Measurements from ENCODE around the gene EPC2. TPM values are rescaled to one million over a fixed set of nuclear protein-coding genes. Genes with fewer than 3 reads are reported as not detected.

Gene EPC2
- total RNA-seq, 1 donor from 2014 or later: 39.2 TPM

DNA sequence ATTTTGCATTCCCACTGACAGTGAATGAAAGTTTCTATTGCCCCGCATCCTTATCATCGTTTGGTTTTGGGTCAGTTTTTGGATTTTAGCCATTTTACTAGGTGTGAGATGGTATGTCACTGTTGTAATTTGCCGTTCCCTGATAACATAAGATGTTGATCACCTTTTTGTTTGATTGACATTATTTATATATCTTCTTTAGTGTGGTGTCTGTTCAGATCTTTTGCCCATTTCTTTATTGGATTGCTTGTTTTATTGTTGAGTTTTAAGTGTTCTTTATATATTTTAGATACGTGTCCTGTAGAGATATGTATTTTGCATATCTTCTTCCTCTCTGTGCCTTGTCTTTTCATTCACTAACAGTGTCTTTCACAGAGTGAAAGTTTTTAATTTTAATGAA lies 55.3 kb downstream of the EPC2 start:
- Mint-ChIP-seq H3K4me3 (ENCODE audit: unreplicated experiment) (no peak overlapping the region), H3K4me1 (ENCODE audit: unreplicated experiment) (no peaks in the 10 kb centered on the region), H3K27me3 (ENCODE audit: unreplicated experiment) (no peaks in the 10 kb centered on the region), H3K36me3 (ENCODE audit: unreplicated experiment) (peaks cover 45% of the 10 kb centered on the region), H3K27ac (ENCODE audit: unreplicated experiment) (no peak overlapping the region), H3K9me3 (ENCODE audit: unreplicated experiment) (peaks cover 28% of the 10 kb centered on the region)
- TF ChIP-seq, protein P1, sequence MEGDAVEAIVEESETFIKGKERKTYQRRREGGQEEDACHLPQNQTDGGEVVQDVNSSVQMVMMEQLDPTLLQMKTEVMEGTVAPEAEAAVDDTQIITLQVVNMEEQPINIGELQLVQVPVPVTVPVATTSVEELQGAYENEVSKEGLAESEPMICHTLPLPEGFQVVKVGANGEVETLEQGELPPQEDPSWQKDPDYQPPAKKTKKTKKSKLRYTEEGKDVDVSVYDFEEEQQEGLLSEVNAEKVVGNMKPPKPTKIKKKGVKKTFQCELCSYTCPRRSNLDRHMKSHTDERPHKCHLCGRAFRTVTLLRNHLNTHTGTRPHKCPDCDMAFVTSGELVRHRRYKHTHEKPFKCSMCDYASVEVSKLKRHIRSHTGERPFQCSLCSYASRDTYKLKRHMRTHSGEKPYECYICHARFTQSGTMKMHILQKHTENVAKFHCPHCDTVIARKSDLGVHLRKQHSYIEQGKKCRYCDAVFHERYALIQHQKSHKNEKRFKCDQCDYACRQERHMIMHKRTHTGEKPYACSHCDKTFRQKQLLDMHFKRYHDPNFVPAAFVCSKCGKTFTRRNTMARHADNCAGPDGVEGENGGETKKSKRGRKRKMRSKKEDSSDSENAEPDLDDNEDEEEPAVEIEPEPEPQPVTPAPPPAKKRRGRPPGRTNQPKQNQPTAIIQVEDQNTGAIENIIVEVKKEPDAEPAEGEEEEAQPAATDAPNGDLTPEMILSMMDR (IDR thresholded peaks at IDR 0.05): no peak
- DNase-seq (ENCODE audit: extremely low spot score, unreplicated experiment): no peak

DNA sequence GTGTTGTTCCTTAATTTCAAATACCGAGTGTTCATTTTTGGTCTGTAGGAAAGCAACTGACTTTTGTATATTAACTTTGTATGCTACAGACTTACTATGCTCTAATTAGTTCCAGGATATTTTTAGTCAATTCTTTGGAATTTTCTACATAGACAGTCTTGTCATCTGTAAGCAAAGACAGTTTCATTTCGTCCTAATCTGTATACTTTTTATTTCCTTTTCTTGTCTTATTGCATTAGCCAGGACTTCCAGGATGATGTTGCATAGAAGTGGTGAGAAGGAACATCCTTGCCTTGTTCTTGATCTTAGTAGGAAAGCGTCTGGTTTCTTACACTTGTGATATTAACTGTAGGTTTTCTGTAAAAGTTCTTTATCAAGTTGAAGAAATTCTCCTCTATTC lies 56.5 kb downstream of the EPC2 start:
- Mint-ChIP-seq H3K9me3 (ENCODE audit: unreplicated experiment) (peaks cover 30% of the 10 kb centered on the region), H3K27ac (ENCODE audit: unreplicated experiment) (no peak overlapping the region), H3K36me3 (ENCODE audit: unreplicated experiment) (peaks cover 50% of the 10 kb centered on the region), H3K4me3 (ENCODE audit: unreplicated experiment) (no peak overlapping the region), H3K27me3 (ENCODE audit: unreplicated experiment) (no peaks in the 10 kb centered on the region), H3K4me1 (ENCODE audit: unreplicated experiment) (no peaks in the 10 kb centered on the region)
- DNase-seq (ENCODE audit: extremely low spot score, unreplicated experiment): no peak
- TF ChIP-seq, protein P1 (IDR thresholded peaks at IDR 0.05): no peak

DNA sequence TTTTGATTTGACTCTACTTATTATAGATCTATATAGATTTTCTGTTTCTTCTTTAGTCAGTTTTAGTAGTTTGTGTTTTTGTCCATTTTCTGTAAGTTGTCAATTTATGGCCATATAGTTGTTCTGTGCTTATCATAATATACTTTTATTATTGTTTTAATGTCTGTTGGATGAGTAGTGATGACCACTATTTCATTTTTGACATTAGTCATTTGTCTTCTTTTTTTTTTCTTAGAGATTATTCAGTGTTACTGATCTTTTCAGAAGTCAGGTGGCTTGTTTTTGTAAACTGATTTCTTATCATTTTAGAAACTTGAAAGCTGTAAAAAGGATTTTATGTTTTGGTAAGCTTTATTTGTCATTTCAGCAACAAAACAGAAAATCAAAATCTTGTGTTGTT lies 57.3 kb downstream of the EPC2 start:
- TF ChIP-seq, protein P1 (IDR thresholded peaks at IDR 0.05): no peak
- no peak overlapping the region for H3K4me3 Mint-ChIP-seq (ENCODE audit: unreplicated experiment)
- no peak overlapping the region for H3K27ac Mint-ChIP-seq (ENCODE audit: unreplicated experiment)
- DNase-seq (ENCODE audit: extremely low spot score, unreplicated experiment): no peak
- no peaks in the 10 kb centered on the region for H3K4me1 Mint-ChIP-seq (ENCODE audit: unreplicated experiment)
- H3K36me3 Mint-ChIP-seq (ENCODE audit: unreplicated experiment): peaks cover 53% of the 10 kb centered on the region
- H3K27me3 Mint-ChIP-seq (ENCODE audit: unreplicated experiment): no peaks in the 10 kb centered on the region
- H3K9me3 Mint-ChIP-seq (ENCODE audit: unreplicated experiment): peaks cover 35% of the 10 kb centered on the region

DNA sequence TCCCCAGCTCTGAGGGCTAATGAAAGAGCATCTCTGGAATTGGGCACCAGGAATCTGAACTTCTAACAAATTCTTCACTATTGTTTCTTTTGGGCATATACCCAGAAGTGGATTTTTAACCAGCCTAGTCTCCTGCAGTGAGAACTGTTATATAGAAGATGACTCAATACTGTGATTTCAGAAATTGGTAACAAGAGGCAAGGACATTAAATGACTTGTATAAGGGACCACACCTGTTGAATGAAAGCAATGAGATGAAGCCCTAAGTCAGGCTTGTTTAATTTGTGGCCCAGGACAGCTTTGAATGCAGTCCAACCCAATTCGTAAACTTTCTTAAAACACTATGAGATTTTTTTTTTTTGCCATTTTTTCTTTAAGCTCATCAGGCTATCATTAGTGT lies 57.9 kb downstream of the EPC2 start:
- TF ChIP-seq, protein P1 (IDR thresholded peaks at IDR 0.05): no peak
- Mint-ChIP-seq H3K4me1 (ENCODE audit: unreplicated experiment) (no peaks in the 10 kb centered on the region), H3K27ac (ENCODE audit: unreplicated experiment) (no peak overlapping the region), H3K4me3 (ENCODE audit: unreplicated experiment) (no peak overlapping the region), H3K27me3 (ENCODE audit: unreplicated experiment) (no peaks in the 10 kb centered on the region), H3K36me3 (ENCODE audit: unreplicated experiment) (peaks cover 53% of the 10 kb centered on the region), H3K9me3 (ENCODE audit: unreplicated experiment) (peaks cover 38% of the 10 kb centered on the region)
- no peak for DNase-seq (ENCODE audit: extremely low spot score, unreplicated experiment)

DNA sequence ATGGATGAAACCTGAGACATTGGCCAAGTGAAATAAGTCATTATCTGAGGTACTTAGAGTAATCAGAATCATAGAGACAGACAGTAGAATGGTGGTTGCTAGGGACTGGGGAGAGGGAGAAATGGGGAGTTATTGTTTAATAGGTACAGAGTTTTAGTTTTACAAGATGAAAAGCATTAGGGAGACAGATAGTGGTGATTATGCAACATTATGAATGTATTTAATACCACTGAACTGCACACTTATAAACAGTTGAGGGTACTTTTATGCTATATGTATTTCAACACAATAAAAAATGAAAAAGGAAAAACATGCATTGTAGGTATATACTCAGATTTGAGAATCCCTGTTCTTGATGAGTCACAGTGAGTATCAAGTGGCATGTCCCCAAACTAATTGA lies 59.7 kb downstream of the EPC2 start:
- no peaks in the 10 kb centered on the region for H3K4me1 Mint-ChIP-seq (ENCODE audit: unreplicated experiment)
- DNase-seq (ENCODE audit: extremely low spot score, unreplicated experiment): no peak
- peaks cover 36% of the 10 kb centered on the region for H3K9me3 Mint-ChIP-seq (ENCODE audit: unreplicated experiment)
- H3K27me3 Mint-ChIP-seq (ENCODE audit: unreplicated experiment): no peaks in the 10 kb centered on the region
- H3K4me3 Mint-ChIP-seq (ENCODE audit: unreplicated experiment): no peak overlapping the region
- H3K27ac Mint-ChIP-seq (ENCODE audit: unreplicated experiment): no peak overlapping the region
- TF ChIP-seq, protein P1 (IDR thresholded peaks at IDR 0.05): no peak
- peaks cover 49% of the 10 kb centered on the region for H3K36me3 Mint-ChIP-seq (ENCODE audit: unreplicated experiment)

All from osteocyte (in vitro differentiated cells).